ENCODE results near the gene NXN. TPM values are rescaled to one million over a fixed set of nuclear protein-coding genes. Genes with fewer than 3 reads are reported as not detected.
A peak's percentile ranks its signal among the peaks of the same experiment; 100 is the strongest.

NXN gene
- total RNA-seq, 6 experiments from 2014 or later = 81.7 to 93.8 (median 92.2) TPM

DNA sequence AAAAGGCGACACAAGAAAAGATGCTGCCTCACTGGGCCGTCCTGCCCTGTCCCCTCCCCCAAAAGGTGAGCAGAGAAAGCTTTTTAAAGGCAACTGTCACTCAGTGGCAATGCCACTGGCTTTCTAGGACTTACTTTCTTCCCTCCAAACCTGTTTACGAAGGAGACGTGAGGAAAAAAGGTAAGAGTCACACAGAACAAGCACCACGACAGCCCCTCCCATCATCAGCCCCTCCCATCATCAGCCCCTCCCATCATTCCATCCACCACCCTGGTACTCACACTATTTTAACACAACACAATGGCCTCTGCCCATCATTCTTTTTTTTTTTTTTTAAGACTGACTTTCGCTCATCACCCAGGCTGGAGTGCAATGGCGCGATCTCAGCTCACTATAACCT is 77.1 kb downstream of the NXN start:
- 0 out of 2 replicates have a peak, but pooled peaks cover 6% of the 10 kb centered on the region for H3K36me3 Mint-ChIP-seq (ENCODE audit: low read depth)
- peak overlapping the region; percentile 83; the same call in 1 of the 2 replicates for H3K27ac Mint-ChIP-seq
- DNase-seq = no peak
- H3K4me1 Mint-ChIP-seq (ENCODE audit: low read depth) = peaks cover 79% of the 10 kb centered on the region
- H3K4me3 Mint-ChIP-seq = peak overlapping the region; percentile 28; the same call in 1 of the 2 replicates
- H3K27me3 Mint-ChIP-seq (ENCODE audit: insufficient read depth) = peaks cover 2% of the 10 kb centered on the region
- no peaks in the 10 kb centered on the region for H3K9me3 Mint-ChIP-seq
- TF ChIP-seq, protein P1, sequence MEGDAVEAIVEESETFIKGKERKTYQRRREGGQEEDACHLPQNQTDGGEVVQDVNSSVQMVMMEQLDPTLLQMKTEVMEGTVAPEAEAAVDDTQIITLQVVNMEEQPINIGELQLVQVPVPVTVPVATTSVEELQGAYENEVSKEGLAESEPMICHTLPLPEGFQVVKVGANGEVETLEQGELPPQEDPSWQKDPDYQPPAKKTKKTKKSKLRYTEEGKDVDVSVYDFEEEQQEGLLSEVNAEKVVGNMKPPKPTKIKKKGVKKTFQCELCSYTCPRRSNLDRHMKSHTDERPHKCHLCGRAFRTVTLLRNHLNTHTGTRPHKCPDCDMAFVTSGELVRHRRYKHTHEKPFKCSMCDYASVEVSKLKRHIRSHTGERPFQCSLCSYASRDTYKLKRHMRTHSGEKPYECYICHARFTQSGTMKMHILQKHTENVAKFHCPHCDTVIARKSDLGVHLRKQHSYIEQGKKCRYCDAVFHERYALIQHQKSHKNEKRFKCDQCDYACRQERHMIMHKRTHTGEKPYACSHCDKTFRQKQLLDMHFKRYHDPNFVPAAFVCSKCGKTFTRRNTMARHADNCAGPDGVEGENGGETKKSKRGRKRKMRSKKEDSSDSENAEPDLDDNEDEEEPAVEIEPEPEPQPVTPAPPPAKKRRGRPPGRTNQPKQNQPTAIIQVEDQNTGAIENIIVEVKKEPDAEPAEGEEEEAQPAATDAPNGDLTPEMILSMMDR (IDR thresholded peaks at IDR 0.05) = no peak

DNA sequence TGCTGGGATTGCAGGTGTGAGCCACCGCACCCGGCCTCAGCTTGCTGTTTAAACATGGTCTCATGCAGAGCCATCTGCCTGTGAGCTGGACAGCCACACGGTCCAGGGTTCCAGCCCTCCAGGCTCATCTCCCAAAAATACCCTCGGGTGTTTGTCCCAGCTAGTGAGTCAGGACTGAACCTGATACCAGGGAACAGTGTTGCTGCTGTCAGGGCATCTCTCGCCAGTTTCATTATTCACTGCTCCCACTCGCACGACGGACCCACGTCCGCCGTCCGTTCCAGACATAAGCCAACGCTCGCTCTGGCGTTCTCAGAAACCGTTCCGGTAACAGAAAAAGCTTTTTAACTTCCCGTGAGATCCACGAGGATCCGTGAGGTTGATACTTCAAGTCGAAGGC is 77.6 kb downstream of the NXN start:
- Mint-ChIP-seq H3K36me3 (ENCODE audit: low read depth) (0 out of 2 replicates have a peak, but pooled peaks cover 6% of the 10 kb centered on the region), H3K27me3 (ENCODE audit: insufficient read depth) (peaks cover 2% of the 10 kb centered on the region), H3K9me3 (no peaks in the 10 kb centered on the region), H3K4me3 (peak overlapping the region; percentile 60), H3K4me1 (ENCODE audit: low read depth) (peaks cover 80% of the 10 kb centered on the region), H3K27ac (peak overlapping the region; percentile 83)
- DNase-seq = no peak
- TF ChIP-seq, protein P1 (IDR thresholded peaks at IDR 0.05) = no peak

DNA sequence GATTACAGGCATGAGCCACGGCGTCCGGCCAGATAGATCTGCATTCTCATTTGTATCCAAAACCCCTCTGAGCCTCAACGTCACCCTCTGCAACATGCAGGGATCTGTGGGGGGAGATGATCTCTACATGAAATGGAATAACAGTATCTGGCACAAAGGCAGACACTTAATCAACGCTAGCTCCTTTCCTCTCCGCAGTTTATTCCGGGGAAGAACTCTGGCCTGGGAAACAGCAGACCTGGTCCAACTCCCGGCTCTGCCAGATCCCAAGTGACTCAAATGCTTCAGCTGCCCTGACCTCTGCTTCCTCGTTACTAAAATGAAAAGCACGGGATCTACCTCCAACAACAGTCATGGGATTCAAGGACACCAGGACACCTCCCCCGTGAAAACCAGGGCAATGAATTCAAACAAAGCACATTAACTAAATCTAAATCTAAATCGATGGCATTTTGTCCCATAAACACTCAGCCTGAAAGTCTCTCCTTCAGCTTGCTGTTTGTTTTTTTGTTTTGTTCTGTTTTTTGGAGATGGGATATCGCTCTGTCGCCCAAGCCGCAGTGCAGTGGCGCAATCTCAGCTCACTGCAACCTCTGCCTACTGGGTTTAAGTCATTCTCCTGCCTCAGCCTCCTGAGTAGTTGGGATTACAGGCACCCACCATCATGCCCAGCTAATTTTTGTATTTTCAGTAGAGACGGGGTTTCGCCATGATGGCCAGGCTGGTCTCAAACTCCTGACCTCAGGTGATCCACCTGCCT is 78.2 kb downstream of the NXN start:
- no peaks in the 10 kb centered on the region for H3K9me3 Mint-ChIP-seq

DNA sequence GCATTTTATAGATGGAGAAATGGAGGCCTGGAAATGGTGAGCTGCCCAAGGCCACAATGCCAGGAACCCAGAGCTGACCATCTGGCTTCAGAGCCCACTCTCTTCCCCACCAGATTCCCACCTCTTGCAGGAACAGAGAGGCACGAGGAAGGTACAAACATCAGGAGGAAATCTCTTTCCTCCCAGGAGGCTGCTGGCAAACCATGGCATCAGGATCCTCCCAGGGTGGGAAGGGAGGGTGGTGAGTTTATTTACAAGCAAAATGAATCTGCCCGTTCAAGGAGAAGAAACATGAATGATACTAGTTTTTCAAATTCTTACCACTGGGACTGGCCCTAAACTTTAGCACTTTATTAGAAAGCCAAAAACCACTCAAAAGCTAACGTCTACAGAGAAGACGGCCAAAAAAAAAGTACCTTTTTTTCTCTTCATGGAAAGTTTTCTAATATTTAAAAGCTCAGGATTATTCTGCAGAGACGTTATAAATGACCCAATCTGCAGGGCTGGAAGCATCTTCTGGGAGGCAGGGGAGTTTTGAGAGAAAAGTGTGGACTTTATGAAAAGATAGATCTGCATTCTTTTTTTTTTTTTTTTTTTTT is 79.1 kb downstream of the NXN start:
- Mint-ChIP-seq H3K27ac (peak overlapping the region; percentile 64), H3K4me1 (ENCODE audit: low read depth) (peaks cover 76% of the 10 kb centered on the region), H3K27me3 (ENCODE audit: insufficient read depth) (peaks cover 4% of the 10 kb centered on the region), H3K9me3 (no peaks in the 10 kb centered on the region), H3K36me3 (ENCODE audit: low read depth) (0 out of 2 replicates have a peak, but pooled peaks cover 12% of the 10 kb centered on the region), H3K4me3 (no peak overlapping the region; the same call in 1 of the 2 replicates)
- TF ChIP-seq, protein P1 (IDR thresholded peaks at IDR 0.05) = no peak
- no peak for DNase-seq

More for the DNA sequence above, 78.2 kb downstream of the NXN start:
- TF ChIP-seq, protein P1 (IDR thresholded peaks at IDR 0.05) = no peak
- Mint-ChIP-seq H3K36me3 (ENCODE audit: low read depth) (0 out of 2 replicates have a peak, but pooled peaks cover 12% of the 10 kb centered on the region), H3K27me3 (ENCODE audit: insufficient read depth) (peaks cover 4% of the 10 kb centered on the region), H3K4me1 (ENCODE audit: low read depth) (peaks cover 81% of the 10 kb centered on the region), H3K27ac (peak overlapping the region; percentile 83), H3K4me3 (peak overlapping the region; percentile 60)
- peak; percentile 21 for DNase-seq

DNA sequence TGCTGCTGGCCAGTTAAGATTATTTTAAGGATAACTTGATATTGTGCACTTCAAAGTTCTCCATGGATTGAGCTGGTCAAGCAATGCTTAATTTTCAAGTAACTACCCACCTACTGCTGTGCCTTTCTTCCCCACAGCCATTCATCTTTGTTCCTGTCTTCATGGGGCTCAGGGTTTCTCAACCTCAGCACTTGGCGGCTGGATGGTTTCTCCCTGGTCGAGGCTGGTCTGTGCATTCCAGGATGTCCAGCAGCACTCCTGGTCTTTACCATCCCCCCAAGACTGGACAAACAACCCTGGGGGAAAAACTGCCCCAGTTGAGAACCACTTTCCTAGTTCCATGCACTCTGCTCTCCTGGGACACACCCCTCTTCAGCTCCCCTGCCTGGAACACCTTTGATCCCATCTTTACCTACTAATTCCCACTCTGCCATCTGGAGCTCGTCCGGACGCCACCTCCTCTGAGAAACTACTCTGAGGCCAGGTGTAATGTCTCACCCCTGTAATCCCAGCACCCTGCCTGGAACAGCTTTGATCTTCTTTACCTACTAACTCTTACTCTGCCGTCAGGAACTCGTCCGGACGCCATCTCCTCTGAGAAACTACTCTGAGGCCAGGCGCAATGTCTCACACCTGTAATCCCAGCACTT is 81.5 kb downstream of the NXN start:
- Mint-ChIP-seq H3K36me3 (ENCODE audit: low read depth) (peaks cover 12% of the 10 kb centered on the region; the same call in 1 of the 2 replicates), H3K9me3 (no peaks in the 10 kb centered on the region), H3K27ac (peak overlapping the region; percentile 31; the same call in 1 of the 2 replicates), H3K4me3 (peak overlapping the region; percentile 20; the same call in 1 of the 2 replicates), H3K27me3 (ENCODE audit: insufficient read depth) (peaks cover 4% of the 10 kb centered on the region), H3K4me1 (ENCODE audit: low read depth) (peaks cover 53% of the 10 kb centered on the region)
- TF ChIP-seq, protein P1 (IDR thresholded peaks at IDR 0.05) = no peak
- no peak for DNase-seq
